ENCODE data around the gene VPS9D1. TPM values are rescaled to one million over a fixed set of nuclear protein-coding genes. Genes with fewer than 3 reads are reported as not detected.

The VPS9D1 gene, protein sequence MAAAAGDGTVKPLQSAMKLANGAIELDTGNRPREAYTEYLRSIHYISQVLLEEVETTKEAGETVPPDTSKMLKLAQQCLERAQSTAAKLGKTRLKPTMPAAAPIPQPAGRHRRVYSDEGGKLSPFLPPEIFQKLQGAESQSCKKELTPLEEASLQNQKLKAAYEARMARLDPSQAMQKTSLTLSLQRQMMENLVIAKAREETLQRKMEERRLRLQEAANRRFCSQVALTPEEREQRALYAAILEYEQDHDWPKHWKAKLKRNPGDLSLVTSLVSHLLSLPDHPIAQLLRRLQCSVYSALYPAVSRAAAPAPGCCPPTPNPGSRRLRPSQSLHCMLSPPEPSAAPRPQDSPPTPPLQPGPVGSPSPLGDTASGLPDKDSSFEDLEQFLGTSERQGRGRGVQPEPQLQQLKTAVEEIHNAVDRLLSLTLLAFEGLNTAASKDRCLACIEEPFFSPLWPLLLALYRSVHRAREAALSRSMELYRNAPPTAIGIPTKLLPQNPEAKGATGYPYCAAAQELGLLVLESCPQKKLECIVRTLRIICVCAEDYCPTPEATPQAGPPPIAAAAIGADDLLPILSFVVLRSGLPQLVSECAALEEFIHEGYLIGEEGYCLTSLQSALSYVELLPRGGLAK
- 4.1 and 4.4 TPM in 2 replicates for total RNA-seq

DNA sequence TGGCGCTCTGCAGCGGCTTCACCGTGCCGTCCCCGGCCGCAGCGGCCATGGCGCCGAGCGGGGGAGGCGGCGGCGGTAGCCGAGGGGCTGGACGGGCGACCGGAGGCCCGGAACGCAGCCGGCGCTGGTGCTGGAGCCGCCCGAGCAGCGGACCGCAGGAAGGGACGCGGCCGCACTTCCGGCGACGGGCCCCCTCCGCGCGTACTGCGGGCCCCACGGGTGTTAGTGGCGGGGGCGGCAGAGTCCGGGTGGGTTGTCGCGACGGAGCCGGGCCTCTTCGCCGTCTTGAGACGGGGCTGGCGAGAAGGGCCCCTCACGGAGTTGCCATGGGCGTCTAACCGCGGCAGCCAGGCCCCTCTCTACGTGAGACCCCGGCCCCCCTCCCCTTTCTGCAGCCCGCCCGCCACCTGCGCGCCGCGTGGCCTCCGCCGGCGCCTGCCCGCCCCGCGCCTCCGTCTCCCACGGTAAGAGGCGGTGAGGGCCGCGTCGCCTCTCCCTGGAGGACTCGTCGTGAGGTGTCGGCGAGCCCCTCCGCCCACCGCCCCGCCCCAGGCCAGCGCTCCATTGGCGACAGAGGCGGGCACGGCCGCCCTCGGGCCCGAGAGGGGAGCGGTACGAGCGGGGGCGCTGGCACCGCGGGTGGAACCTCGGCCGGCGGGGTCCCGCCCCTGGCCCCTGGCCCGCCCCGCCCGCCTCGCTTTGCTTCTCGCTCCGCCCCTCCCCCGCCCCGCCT, at the start of gene VPS9D1, which contains the start of gene ZNF276:
TSS of gene VPS9D1 (minus strand) at position 86 of the 733 bp plus-strand sequence. CDS start at position 49, 37 bp downstream.
TSS of gene ZNF276 (plus strand) at position 725 of the 733 bp plus-strand sequence. CDS start 104 bp downstream, outside the sequence.
- DNase-seq (ENCODE audit: low read depth in 2 of 2) = peak; percentile 81 to 87

- no peak for DNase-seq (ENCODE audit: low read depth in 2 of 2)
Observed at GRCh38 chr16:89770367-89770766, 49.7 kb upstream of the VPS9D1 start.

DNA sequence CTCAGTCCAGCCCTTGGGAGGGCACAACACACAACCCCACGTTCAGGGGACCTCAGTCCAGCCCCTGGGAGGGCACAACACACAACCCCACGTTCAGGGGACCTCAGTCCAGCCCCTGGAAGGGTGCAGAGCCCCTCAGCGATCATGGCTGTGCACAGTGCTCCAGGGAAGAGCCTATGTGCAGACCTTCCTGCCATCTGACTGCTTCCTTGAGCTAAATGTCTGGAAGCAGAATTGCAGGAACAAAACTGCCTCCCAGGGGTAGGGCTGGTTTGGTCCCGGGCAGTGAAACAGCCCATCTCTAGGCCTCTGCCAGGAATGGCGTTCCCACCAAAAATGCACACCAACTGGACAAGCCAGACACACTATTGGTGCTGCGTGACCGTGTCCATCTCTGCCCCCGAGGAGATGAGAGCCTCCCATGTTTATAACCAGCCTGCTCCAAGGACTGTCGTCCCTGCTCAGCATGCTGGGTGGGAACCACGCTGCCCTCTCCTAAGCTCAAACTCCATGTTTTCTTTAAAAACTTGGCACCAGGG, 44.7 kb upstream of the VPS9D1 start:
- DNase-seq (ENCODE audit: low read depth in 2 of 2) = no peak

- DNase-seq (ENCODE audit: low read depth in 2 of 2) = no peak
Observed at GRCh38 chr16:89764711-89765201, 44.1 kb upstream of the VPS9D1 start.

DNA sequence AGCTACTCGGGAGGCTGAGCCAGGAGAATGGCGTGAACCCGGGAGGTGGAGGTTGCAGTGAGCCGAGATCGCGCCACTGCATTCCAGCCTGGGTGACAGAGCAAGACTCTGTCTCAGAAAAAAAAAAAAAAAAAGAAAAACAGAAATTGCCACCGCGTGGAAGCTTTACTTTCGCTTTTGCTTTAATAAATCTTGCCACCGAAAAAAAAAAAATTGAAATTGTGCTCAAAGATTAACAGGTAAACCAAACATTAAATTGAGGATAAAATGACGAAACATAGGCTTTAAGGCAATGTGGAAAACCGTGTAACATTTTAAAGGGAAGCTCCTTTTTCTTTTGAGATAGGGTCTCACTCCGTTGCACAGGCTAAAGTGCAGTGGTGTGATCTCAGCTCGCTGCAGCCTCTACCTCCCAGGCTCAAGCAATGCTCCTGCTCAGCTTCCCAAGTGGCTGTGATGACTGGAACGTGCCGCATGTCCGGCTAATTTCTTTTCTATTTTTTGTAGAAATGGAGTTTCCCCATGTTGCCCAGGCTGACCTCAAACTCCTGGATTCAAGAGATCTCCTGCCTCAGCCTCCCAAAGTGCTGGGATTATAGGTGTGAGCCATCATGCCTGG, 40.7 kb upstream of the VPS9D1 start:
- DNase-seq (ENCODE audit: low read depth in 2 of 2) = no peak

DNA sequence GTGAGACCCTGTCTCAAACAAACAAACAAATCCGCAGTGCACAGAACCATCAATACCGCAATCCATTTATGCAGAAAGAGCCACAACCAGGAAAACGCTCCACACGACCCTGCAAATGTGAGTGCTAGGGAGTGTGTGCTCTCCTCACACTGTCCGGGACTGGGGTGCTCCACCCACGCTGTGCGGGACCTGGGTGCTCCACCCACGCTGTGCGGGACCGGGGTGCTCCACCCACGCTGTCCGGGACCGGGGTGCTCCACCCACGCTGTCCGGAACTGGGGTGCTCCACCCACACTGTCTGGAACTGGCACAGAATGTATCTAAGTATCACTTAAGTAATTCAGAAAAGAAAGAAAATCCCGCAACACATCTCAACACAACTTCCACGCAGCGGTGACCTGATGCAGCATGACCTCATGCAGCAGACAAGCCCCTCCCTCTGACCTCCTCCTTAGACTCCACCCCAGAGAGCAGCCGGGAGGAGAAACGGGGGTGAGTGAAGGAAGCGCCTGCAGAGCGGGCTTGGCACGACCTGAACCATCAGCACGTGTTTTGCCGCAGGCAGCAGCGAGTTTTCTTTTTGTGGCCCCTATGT, 39.1 kb upstream of the VPS9D1 start:
- no peak for DNase-seq (ENCODE audit: low read depth in 2 of 2)

- DNase-seq (ENCODE audit: low read depth in 2 of 2) = peak in 1 of 2 donors; percentile 23
Observed at GRCh38 chr16:89749637-89750036, 28.9 kb upstream of the VPS9D1 start.

- no peak for DNase-seq (ENCODE audit: low read depth in 2 of 2)
Observed at GRCh38 chr16:89748921-89749320, 28.2 kb upstream of the VPS9D1 start.

DNA sequence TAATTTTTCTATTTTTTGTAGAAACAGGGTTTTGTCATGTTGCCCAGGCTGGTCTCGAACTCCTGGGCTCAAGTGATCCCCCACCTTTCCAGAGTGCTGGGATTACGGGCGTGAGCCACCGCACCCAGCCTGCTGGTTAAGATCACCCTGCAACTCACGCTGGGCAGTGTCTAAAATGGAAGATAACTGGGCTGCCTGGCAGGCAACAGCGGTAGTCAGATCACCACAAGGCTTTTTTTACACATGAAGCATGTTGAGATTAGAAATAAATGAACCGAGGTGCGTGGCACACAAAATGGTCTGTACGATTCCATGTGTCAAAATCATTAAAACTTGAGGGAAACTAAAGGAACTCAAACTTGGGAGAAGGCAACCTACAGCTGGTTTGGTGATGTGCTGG, 27.4 kb upstream of the VPS9D1 start:
- no peak for DNase-seq (ENCODE audit: low read depth in 2 of 2)

DNA sequence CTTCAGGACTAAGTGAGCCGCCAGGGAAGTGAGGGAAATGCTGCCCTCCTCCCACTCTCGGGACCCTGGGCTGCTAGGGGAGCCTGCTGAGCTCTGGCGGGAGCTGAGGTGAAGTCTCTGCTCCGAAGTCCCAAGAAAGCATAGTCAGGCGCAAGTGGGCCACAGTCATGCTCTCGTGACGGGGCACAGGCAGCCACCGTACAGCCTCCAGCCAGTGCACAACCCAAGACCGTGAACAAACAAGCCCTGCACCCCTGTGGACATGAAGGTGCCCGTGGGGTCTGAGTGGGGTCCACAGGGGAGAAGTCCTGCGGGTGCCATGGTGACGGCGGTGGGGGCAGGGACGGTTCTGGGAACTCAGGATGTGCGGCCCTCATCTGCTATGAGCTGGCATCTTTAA, 25.3 kb upstream of the VPS9D1 start:
- no peak for DNase-seq (ENCODE audit: low read depth in 2 of 2)

DNA sequence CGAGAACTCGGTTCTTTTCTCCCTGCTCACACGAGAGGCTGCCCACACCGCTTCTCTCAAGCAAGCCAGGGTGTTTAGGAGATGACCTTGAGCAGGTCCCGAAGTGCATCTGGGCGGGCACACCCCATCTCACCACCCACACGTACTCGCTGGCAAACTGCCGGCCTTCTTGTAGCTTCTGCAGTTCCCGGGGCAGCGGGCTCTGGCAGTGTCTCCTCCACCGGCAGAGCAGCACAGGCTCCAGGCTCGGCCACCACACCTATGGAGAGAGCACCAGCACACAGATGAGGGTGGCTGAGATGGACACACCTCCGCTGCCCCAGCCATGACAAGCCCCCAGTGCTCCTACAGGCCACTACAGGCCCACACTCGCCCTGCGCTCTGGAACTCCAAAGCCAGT, 24.1 kb upstream of the VPS9D1 start:
- no peak for DNase-seq (ENCODE audit: low read depth in 2 of 2)

- no peak for DNase-seq (ENCODE audit: low read depth in 2 of 2)
Observed at GRCh38 chr16:89742948-89743347, 22.2 kb upstream of the VPS9D1 start.

DNA sequence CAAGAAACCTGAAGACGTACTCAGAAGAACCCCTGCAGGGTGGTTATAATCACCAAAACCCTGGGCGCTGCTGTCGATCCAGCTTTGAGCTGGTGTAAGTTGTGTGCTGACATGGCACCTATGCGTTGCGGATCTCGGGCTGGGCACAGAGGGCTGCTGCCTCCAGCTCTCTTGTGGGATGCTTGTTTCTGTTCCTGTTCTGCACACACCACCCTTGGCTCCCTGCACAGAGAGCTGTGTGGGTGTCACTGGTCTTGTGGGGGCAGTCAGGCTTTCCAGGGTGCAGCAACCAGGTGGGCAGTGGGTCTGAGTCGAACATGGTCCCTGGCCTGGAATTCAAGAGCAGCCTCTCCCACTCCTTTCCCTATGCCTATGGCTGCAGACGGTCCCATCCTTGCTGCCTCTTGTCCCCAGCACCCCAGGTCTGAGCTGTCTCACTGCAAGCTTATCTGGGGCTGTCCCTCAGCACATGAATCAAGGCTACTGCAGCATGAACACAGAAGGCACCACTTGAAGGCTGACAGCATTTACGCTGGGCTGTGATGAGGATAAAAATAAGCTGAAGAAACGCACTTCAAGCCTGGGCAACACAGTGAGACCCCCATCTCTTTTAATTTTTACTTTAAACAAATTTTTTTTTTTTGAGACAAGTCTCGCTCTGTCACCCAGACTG, 20.8 kb upstream of the VPS9D1 start:
- DNase-seq (ENCODE audit: low read depth in 2 of 2) = no peak

DNA sequence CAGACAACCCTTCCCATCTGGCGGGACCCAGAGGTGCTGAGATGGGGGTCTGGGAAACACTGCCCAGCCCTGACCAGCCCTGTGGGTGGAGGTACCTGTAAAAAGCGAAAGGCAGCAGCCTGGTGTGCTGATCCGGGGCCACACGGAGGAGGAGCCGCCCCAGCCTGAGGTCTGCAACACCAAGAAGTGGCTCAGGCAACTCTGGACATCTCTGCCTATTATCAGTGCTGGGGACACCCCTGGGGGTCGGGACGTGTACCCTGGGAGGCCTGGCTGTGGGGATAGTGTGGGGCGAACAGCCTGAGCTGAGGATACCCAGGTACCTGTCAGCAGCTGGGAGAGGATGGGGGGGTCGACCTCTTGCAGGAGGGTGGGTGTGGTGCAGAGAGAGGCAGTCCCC, 18.7 kb upstream of the VPS9D1 start:
- no peak for DNase-seq (ENCODE audit: low read depth in 2 of 2)

- DNase-seq (ENCODE audit: low read depth in 2 of 2) = no peak
Observed at GRCh38 chr16:89738538-89739317, 18.0 kb upstream of the VPS9D1 start.

DNA sequence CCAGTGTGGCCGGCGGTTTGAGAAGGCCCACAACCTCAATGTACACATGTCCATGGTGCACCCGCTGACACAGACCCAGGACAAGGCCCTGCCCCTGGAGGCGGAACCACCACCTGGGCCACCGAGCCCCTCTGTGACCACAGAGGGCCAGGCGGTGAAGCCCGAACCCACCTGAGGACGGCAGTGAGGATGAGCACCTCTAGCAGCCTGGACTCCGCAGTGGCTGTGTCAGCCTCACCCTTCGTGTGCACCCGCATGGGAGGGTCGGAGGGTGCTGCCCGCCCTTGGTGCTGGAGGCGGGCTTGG, 17.3 kb upstream of the VPS9D1 start:
- no peak for DNase-seq (ENCODE audit: low read depth in 2 of 2)

DNA sequence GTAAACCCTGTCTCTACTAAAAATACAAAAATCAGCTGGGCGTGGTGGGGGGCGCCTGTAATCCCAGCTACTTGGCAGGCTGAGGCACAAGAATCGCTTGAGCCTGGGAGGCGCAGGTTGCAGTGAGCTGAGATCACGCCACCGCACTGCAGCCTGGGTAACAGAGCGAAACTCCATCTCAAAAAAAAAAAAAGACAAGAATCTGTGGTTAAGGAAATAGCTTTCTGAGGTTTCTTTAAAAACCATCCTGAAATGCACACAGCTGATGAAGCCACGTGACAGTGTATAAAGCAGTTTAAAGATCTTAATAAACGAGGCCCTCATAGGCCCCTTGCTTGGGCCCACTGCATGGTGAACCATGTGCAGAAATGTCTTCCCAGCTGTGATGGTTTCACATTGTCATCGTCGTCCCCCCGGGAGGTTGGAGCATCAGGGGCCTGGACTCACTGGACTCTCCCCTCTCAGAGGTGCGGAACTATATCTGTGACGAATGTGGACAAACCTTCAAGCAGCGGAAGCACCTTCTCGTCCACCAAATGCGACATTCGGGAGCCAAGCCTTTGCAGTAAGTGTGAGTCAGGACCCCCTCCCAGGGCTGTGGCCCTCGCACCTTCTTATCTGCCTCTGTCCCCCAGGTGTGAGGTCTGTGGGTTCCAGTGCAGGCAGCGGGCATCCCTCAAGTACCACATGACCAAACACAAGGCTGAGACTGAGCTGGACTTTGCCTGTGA, 16.8 kb upstream of the VPS9D1 start:
- DNase-seq (ENCODE audit: low read depth in 2 of 2) = no peak

GRCh38 chr16:89736554-89736953, 15.9 kb upstream of the VPS9D1 start:
- DNase-seq (ENCODE audit: low read depth in 2 of 2) = no peak

- no peak for DNase-seq (ENCODE audit: low read depth in 2 of 2)
Observed at GRCh38 chr16:89733792-89734191, 13.1 kb upstream of the VPS9D1 start.

Data from lung microvascular endothelial cell (primary cell).